Mucosa of rectum (tissue), 2 donors: ENCODE measurements around the gene SH3RF3.

Source experiments
- H3K27ac ChIP-seq, 2 donors: one replicate each; pipeline ENCODE4 v1.7.0; 2013; ENCODE audit warnings: inconsistent platforms in 2 of 2, low read depth in 2 of 2, low read length in 2 of 2
- H3K27me3 ChIP-seq, 2 donors: one replicate each; pipeline ENCODE4 v1.7.0; 2013; ENCODE audit warnings: low read length in 2 of 2; ENCODE audit not compliant: control insufficient read depth in 2 of 2, insufficient read depth in 2 of 2
- H3K36me3 ChIP-seq, 2 donors: one replicate each; pipeline ENCODE4 v1.7.0; 2013; ENCODE audit warnings: low read length in 2 of 2; ENCODE audit not compliant: control insufficient read depth in 2 of 2, insufficient read depth in 2 of 2
- H3K4me1 ChIP-seq, 2 donors: one replicate each; pipeline ENCODE4 v1.7.0; 2013; ENCODE audit warnings: low read length in 2 of 2, mild to moderate bottlenecking in 1 of 2; ENCODE audit not compliant: control insufficient read depth in 2 of 2, insufficient read depth in 2 of 2
- H3K4me3 ChIP-seq, 2 donors: one replicate each; pipeline ENCODE4 v1.7.0; 2013; ENCODE audit warnings: low read length in 2 of 2
- H3K9ac ChIP-seq, 2 donors: one replicate each; pipeline ENCODE4 v1.7.0; 2013; ENCODE audit warnings: low read length in 2 of 2, low read depth in 1 of 2, mild to moderate bottlenecking in 1 of 2
- H3K9me3 ChIP-seq, 2 donors: one replicate each; pipeline ENCODE4 v1.7.0; 2013; ENCODE audit warnings: low read length in 2 of 2; ENCODE audit not compliant: control insufficient read depth in 2 of 2
- donor health status: healthy.
- donor health status: Normal muscosa, but diverticular disease.

SH3RF3 gene

GRCh38 chr2:109369671-109370191 lies 240.7 kb downstream of the SH3RF3 start:
- Histone ChIP-seq H3K9ac (no peak overlapping the region), H3K27ac (no peak overlapping the region), H3K36me3 (no peaks in the 10 kb centered on the region), H3K9me3 (no peaks in the 10 kb centered on the region), H3K27me3 (no peaks in the 10 kb centered on the region), H3K4me1 (peaks cover 2 to 8% of the 10 kb centered on the region in 2 donors), H3K4me3 (no peak overlapping the region)

GRCh38 chr2:109370399-109371035 lies 241.5 kb downstream of the SH3RF3 start:
- H3K4me3 ChIP-seq, result no peak overlapping the region
- H3K4me1 ChIP-seq, result peaks cover 2 to 10% of the 10 kb centered on the region in 2 donors
- no peaks in the 10 kb centered on the region for H3K36me3 ChIP-seq
- no peaks in the 10 kb centered on the region for H3K9me3 ChIP-seq
- no peak overlapping the region for H3K9ac ChIP-seq
- no peaks in the 10 kb centered on the region for H3K27me3 ChIP-seq
- H3K27ac ChIP-seq, result no peak overlapping the region

GRCh38 chr2:109371481-109372170 lies 242.6 kb downstream of the SH3RF3 start:
- H3K4me1 ChIP-seq, result peaks cover 7 to 17% of the 10 kb centered on the region in 2 donors
- H3K36me3 ChIP-seq, result no peaks in the 10 kb centered on the region
- no peak overlapping the region for H3K9ac ChIP-seq
- no peak overlapping the region for H3K4me3 ChIP-seq
- no peak overlapping the region for H3K27ac ChIP-seq
- H3K9me3 ChIP-seq, result no peaks in the 10 kb centered on the region
- H3K27me3 ChIP-seq, result no peaks in the 10 kb centered on the region

GRCh38 chr2:109372171-109372568 lies 243.2 kb downstream of the SH3RF3 start:
- no peak overlapping the region for H3K9ac ChIP-seq
- H3K4me3 ChIP-seq, result no peak overlapping the region
- H3K4me1 ChIP-seq, result peaks cover 7 to 17% of the 10 kb centered on the region in 2 donors
- no peaks in the 10 kb centered on the region for H3K9me3 ChIP-seq
- no peaks in the 10 kb centered on the region for H3K36me3 ChIP-seq
- H3K27me3 ChIP-seq, result no peaks in the 10 kb centered on the region
- H3K27ac ChIP-seq, result peak overlapping the region; percentile 9 to 55

- no peaks in the 10 kb centered on the region for H3K27me3 ChIP-seq
- H3K27ac ChIP-seq, result peak overlapping the region; percentile 9 to 55
- no peaks in the 10 kb centered on the region for H3K9me3 ChIP-seq
- no peak overlapping the region for H3K4me3 ChIP-seq
- H3K9ac ChIP-seq, result no peak overlapping the region
- no peaks in the 10 kb centered on the region for H3K36me3 ChIP-seq
- peaks cover 7 to 17% of the 10 kb centered on the region in 2 donors for H3K4me1 ChIP-seq
Observed at GRCh38 chr2:109372614-109373013, 243.6 kb downstream of the SH3RF3 start.

GRCh38 chr2:109373791-109374547 lies 245.0 kb downstream of the SH3RF3 start:
- Histone ChIP-seq H3K36me3 (no peaks in the 10 kb centered on the region), H3K27me3 (no peaks in the 10 kb centered on the region), H3K27ac (no peak overlapping the region), H3K4me3 (no peak overlapping the region), H3K9ac (no peak overlapping the region), H3K9me3 (no peaks in the 10 kb centered on the region), H3K4me1 (peaks cover 7 to 17% of the 10 kb centered on the region in 2 donors)

GRCh38 chr2:109374548-109375130 lies 245.6 kb downstream of the SH3RF3 start:
- H3K36me3 ChIP-seq, result no peaks in the 10 kb centered on the region
- no peak overlapping the region for H3K27ac ChIP-seq
- H3K9ac ChIP-seq, result no peak overlapping the region
- H3K9me3 ChIP-seq, result no peaks in the 10 kb centered on the region
- peaks cover 7 to 17% of the 10 kb centered on the region in 2 donors for H3K4me1 ChIP-seq
- no peaks in the 10 kb centered on the region for H3K27me3 ChIP-seq
- H3K4me3 ChIP-seq, result no peak overlapping the region

- Histone ChIP-seq H3K4me3 (no peak overlapping the region), H3K27ac (peak overlapping the region in 1 of 2 donors; percentile 62), H3K27me3 (no peaks in the 10 kb centered on the region), H3K36me3 (no peaks in the 10 kb centered on the region), H3K9ac (no peak overlapping the region), H3K4me1 (peaks cover 7 to 17% of the 10 kb centered on the region in 2 donors), H3K9me3 (no peaks in the 10 kb centered on the region)
Observed at GRCh38 chr2:109375131-109375561, 246.1 kb downstream of the SH3RF3 start.

- Histone ChIP-seq H3K4me3 (no peak overlapping the region), H3K9me3 (no peaks in the 10 kb centered on the region), H3K36me3 (no peaks in the 10 kb centered on the region), H3K4me1 (peaks cover 7 to 17% of the 10 kb centered on the region in 2 donors), H3K27ac (peak overlapping the region; percentile 62 to 84), H3K27me3 (no peaks in the 10 kb centered on the region), H3K9ac (no peak overlapping the region)
Observed at GRCh38 chr2:109375656-109376055, 246.7 kb downstream of the SH3RF3 start.
